GM10248 (cell line): ENCODE results near the gene BRSK2.
"Not testable (repeated sequence)": the region's sequence is repeated elsewhere in the genome, so short reads cannot be mapped to it uniquely, and the experiment has no call there.

Experiments
- CTCF ChIA-PET: fragments of 300-600 bp; sonication (Branson Sonifier 250); formaldehyde crosslinking; extraction: SDS; loops from one replicate; lab custom pipeline; 2021; ENCODE audit warnings: antibody characterized with exemption; lab: Yijun Ruan, JAX
- POLR2A ChIA-PET: fragments of 350-650 bp; sonication (Branson Sonifier 250); formaldehyde crosslinking; extraction: SDS; loops from one replicate; lab custom pipeline; 2020; ENCODE audit warnings: antibody characterized with exemption; lab: Yijun Ruan, JAX
- DNase-seq: peaks from one replicate; pipeline ENCODE4 v3.0.0; 2012; ENCODE audit errors: extremely low spot score
- CTCF ChIP-seq: IDR thresholded peaks from 2 replicates; pipeline ENCODE4 v1.5.1; 2012; ENCODE audit warnings: mild to moderate bottlenecking, low read depth; ENCODE audit errors: extremely low read depth, missing control alignments, control extremely low read depth

BRSK2 gene

GRCh38 chr11:1356478-1356960 is 33.2 kb upstream of the BRSK2 start:
- ChIA-PET POLR2A (no interaction called here), CTCF (no interaction called here)
- DNase-seq, result no peak
- TF ChIP-seq CTCF, result no peak

- ChIA-PET CTCF (no interaction called here), POLR2A (no interaction called here)
- no peak for DNase-seq
- TF ChIP-seq CTCF, result no peak
Observed at GRCh38 chr11:1358286-1358685, 31.4 kb upstream of the BRSK2 start.

- CTCF ChIA-PET, POLR2A ChIA-PET, DNase-seq: not testable (repeated sequence)
Observed at GRCh38 chr11:1358931-1359330, 30.8 kb upstream of the BRSK2 start.

GRCh38 chr11:1359556-1359955 is 30.2 kb upstream of the BRSK2 start:
- POLR2A ChIA-PET, result no interaction called here
- TF ChIP-seq CTCF, result no peak
- CTCF ChIA-PET, result no interaction called here
- no peak for DNase-seq

- ChIA-PET CTCF (interaction anchor here (0.8 kb wide), 1 partner anchor 157 kb away, joined by 3 read pairs; no protein-coding TSS in a partner anchor), POLR2A (no interaction called here)
- DNase-seq, result no peak
- TF ChIP-seq CTCF, result no peak
Observed at GRCh38 chr11:1360181-1360834, 29.4 kb upstream of the BRSK2 start.

- ChIA-PET POLR2A (no interaction called here), CTCF (interaction anchor here (0.8 kb wide), 1 partner anchor 158 kb away, joined by 3 read pairs; no protein-coding TSS in a partner anchor)
- no peak for TF ChIP-seq CTCF
- no peak for DNase-seq
Observed at GRCh38 chr11:1360835-1361357, 28.8 kb upstream of the BRSK2 start.

DNA sequence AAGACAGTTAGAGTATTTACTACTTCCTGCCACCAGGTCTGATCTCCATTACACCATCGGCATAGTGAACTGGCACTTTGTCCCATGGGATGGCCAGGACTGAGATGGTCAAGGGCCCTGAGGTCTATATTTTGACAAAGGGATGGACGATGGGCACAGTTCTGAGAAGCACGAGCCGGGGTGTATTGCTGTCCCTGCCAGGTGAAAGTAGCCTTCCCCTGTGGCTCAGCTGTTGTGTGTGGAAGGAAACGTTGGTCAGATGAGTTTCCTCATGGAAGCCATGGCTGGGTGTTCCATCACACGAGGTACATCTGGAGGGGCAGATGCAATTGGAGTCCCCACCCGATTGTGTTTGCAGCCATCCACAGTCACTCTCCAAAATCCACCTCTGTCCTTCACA is 27.9 kb upstream of the BRSK2 start:
- POLR2A ChIA-PET, result no interaction called here
- CTCF ChIA-PET, result no interaction called here
- DNase-seq, result no peak
- TF ChIP-seq CTCF, result no peak
